K562 (cell line): ENCODE results near the gene TEX14. TPM values are rescaled to one million over a fixed set of nuclear protein-coding genes. Genes with fewer than 3 reads are reported as not detected.

Source experiments
- ARID4B ChIP-seq: sonication (generic); formaldehyde crosslinking; IDR thresholded peaks from 2 replicates; pipeline ENCODE4 v1.8.0; 2022; ENCODE audit warnings: mild to moderate bottlenecking, missing genetic modification reagents
- ASH1L ChIP-seq: fragments of 450-650 bp; IDR thresholded peaks from 2 replicates; pipeline ENCODE4 v1.6.1; 2018; ENCODE audit warnings: borderline replicate concordance, mild to moderate bottlenecking, low read depth; ENCODE audit not compliant: partially characterized antibody
- DIDO1 ChIP-seq: fragments of 450-650 bp; IDR thresholded peaks from 2 replicates; pipeline ENCODE4 v1.6.1; 2016; ENCODE audit warnings: low read depth, missing biosample characterization, missing genetic modification characterization
- E2F3 ChIP-seq: fragments of 250-450 bp; sonication (Bioruptor Pico); IDR thresholded peaks from 2 replicates; pipeline ENCODE4 v1.4.0; 2020; ENCODE audit warnings: mild to moderate bottlenecking
- FOXM1 ChIP-seq, 2 experiments: fragments of 450-650 bp in 1 of 2; sonication (generic) in 1 of 2; formaldehyde crosslinking in 1 of 2; IDR thresholded peaks; 2 replicates each; pipeline versions ENCODE4 v1.6.1 to v1.9.0; 2017 to 2022; ENCODE audit warnings: low read depth in 2 of 2, mild to moderate bottlenecking in 2 of 2, missing genetic modification reagents in 1 of 2, moderate library complexity in 1 of 2
- IRF2 ChIP-seq: sonication (generic); formaldehyde crosslinking; IDR thresholded peaks from 2 replicates; pipeline ENCODE4 v1.8.1; 2022; ENCODE audit warnings: mild to moderate bottlenecking, missing genetic modification reagents
- NR2C1 ChIP-seq, 2 experiments: fragments of 450-650 bp; IDR thresholded peaks; 2 replicates each; pipeline ENCODE4 v1.6.1; 2017; ENCODE audit warnings: mild to moderate bottlenecking in 2 of 2, antibody characterized with exemption in 1 of 2, inconsistent platforms in 1 of 2, missing compliant biosample characterization in 1 of 2, missing genetic modification characterization in 1 of 2
- ZC3H4 ChIP-seq: sonication (generic); formaldehyde crosslinking; IDR thresholded peaks from 2 replicates; pipeline ENCODE4 v1.9.0; 2021; ENCODE audit warnings: missing genetic modification reagents, borderline replicate concordance
- polyA plus RNA-seq, 8 experiments: library from polyadenylated mRNA; depleted of rRNA in 4 of 8; stranded (reverse) in 5 of 8; unstranded in 3 of 8; fragments of >200 nt; fragmentation: Nextera tagmentation in 2 of 8; fragmentation: Illumina TruSeq in 1 of 8; extraction: Ambion mirVana in 2 of 8; extraction: Trizol in 1 of 8; gene quantifications; 2 replicates each; pipeline versions ENCODE4 v1.2.1 to v1.2.3, GENCODE V29; 2011 to 2014; ENCODE audit warnings: inconsistent platforms in 1 of 8, missing spikeins in 1 of 8
- total RNA-seq, 7 experiments: library from RNA; depleted of rRNA in 6 of 7; stranded (reverse); fragments of >200 nt in 6 of 7; fragmentation: Illumina TruSeq in 2 of 7; extraction: Trizol in 2 of 7; gene quantifications; 2 replicates each; pipeline versions ENCODE4 v1.2.1 to v1.2.3, GENCODE V29; 2011 to 2021; ENCODE audit warnings: low replicate concordance in 1 of 7

TEX14 gene
- total and polyA plus RNA-seq, 9 of the 15 experiments (the other 6 are each of a cell fraction or from before 2014, with no cell fraction given): 0.05 to 0.12 (median 0.09) TPM; not detected in 1

- no peak; the same call in 1 of the 2 replicates for TF ChIP-seq FOXM1 (IDR thresholded peaks at IDR 0.05; ENCODE audit: low read depth)
- 0 out of 2 replicates have a peak, but pooled peaks have one; percentile 33 for TF ChIP-seq FOXM1 (CRISPR knock-in tag; IDR thresholded peaks at IDR 0.05; ENCODE audit: low read depth)
- peak; percentile 58 for TF ChIP-seq NR2C1 (IDR thresholded peaks at IDR 0.05)
- TF ChIP-seq NR2C1 (tag; IDR thresholded peaks at IDR 0.05): peak; percentile 64
- no peak for TF ChIP-seq ARID4B (CRISPR knock-in tag)
- TF ChIP-seq IRF2 (CRISPR knock-in tag): no peak
- TF ChIP-seq E2F3 (CRISPR knock-in tag): peak; percentile 94
- no peak for TF ChIP-seq ZC3H4
- TF ChIP-seq DIDO1 (tag): peak; percentile 71
- TF ChIP-seq ASH1L: peak; percentile 50
These were observed 602 bp upstream of the TEX14 start, which contains the start of gene RAD51C (continued) for GRCh38 chr17:58692239-58693055.
